ENCODE data around the gene AHSG.

DNA sequence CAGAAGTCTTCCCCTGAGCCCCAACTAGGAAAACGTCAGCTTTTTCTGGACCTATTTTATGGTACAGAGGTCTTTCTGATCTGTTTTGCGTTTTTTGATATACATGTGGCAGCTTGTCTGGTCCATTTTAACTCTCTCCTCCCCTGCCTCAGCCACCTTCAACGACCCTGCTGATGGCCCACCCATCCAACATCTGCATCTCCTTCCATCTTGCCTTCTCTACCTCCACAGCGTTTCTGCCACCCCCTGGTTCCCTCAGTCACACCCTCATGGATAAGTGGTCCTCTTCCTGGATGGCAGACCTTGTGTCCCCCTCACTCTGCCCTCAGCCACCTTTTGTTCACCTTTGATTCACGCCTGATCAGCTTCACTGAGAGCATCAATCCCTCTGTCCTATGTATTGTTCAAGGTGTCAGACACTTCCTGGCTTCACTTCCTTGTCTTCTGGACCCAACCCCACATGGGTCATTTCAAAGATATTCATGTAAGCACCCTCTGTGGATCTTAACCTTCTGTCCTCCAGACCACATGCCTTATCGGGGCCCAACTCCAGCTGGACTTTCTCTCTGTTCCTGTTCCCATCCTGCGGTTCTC, 13.5 kb downstream of the AHSG start:
- TF ChIP-seq BRCA1 (IDR thresholded peaks at IDR 0.05; ENCODE audit: low read depth, low read length): no peak
- no peak for TF ChIP-seq ZZZ3 (IDR thresholded peaks at IDR 0.05; ENCODE audit: control insufficient read depth, insufficient read length, low read depth)
